Tongue (tissue), 2 donors: ENCODE data around the gene C6orf89. TPM values are rescaled to one million over a fixed set of nuclear protein-coding genes. Genes with fewer than 3 reads are reported as not detected.
"Not testable (repeated sequence)": the region's sequence is repeated elsewhere in the genome, so short reads cannot be mapped to it uniquely, and the experiment has no call there.

Source experiments
- DNase-seq: peaks from one replicate; pipeline ENCODE4 v3.0.0-alpha.2; 2015
- total RNA-seq: library from RNA; depleted of rRNA; stranded (reverse); fragments of >200 nt; gene quantifications from one replicate; pipeline ENCODE4 v1.2.3, GENCODE V29; 2014

C6orf89 gene
- total RNA-seq, 1 donor from 2014 or later = 40.0 TPM

DNA sequence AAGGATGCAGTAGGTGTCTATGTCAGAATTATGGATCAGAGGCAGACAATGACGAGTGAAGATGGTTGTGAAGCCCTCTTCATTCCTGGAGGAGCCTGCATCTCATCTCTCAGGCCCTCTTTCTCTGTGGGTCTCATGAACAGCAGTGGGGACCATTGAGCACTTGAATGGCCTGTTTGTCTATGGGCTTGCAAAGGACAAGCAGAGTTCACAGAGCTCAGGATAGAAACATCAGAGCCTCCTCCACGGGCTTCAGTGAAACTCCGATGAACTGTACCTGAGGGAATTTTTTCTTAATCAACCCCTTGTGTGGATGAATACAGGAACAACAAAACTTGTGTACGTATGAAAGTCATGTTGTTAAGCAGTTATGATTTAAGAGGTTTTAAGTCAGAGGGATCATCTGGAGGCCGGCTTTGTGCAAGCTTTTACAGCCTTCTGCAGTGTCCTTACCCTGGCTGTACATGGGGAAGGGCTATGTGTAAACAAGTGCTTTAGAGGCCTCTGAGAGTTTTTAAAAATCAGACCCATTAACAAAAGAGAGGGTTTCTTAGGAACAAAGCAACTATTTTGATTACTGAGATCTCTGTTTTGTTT lies 39.1 kb downstream of the C6orf89 start:
- DNase-seq = no peak

DNA sequence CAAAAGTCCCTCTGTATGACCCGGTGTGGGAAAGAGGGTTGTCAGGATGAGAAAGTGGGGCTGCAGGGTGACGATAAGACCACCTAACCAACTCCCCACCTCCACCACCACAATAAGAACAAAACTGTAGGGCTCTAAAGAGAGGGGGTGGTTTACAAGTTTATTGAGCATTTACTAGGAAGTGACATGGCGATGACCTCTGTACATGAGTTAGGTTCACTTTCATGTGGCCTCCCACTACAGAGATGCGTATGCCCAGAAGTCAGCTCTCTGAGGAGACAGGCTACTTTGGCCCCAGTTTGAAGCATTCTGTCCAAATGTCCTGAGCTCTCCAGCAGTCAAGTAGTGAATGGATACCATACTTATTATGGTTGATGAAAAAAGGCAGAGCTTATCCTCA lies 40.1 kb downstream of the C6orf89 start:
- DNase-seq = no peak

- peak; percentile 42 for DNase-seq
These were observed 41.2 kb downstream of the C6orf89 start for GRCh38 chr6:36926708-36927513.

GRCh38 chr6:36927691-36928546 lies 42.2 kb downstream of the C6orf89 start:
- DNase-seq = peak; percentile 82

DNA sequence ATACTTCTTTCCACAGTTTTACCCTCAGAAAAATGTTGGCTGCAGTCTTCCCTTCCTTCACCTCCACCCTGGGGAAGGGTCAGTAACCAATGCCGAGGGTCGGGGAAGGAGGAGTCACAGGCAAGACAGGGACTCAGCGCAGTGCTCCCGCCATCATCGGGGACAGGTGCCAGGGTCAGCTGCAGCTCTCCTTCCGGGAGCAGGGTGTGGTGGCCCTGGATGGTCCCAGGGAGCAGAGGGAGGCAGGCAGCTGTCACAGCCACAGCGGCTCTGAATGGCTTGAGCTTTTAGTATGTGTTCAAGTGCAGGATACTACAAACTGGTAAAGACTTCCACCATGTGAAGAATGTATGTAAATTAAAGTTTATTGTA lies 42.8 kb downstream of the C6orf89 start:
- DNase-seq = peak; percentile 84

DNA sequence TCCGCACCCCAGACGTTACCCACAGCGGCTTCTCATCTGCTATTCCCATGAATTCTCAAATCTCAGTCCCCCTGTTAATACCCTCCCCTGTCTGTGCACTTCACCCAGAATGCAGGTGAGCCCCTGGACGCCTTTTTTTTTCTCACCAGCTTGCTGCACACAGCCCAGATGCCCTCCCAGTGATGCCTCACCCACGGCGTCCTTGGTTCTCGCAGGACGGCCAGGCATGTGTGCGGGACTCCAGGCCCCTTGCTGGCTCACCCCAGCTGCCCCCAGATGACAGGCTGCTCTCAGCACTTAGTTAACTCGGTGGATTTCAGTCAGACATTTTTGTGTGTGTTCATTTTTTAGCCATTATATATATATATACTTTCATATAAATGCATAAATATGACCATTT lies 43.4 kb downstream of the C6orf89 start:
- DNase-seq = no peak

DNA sequence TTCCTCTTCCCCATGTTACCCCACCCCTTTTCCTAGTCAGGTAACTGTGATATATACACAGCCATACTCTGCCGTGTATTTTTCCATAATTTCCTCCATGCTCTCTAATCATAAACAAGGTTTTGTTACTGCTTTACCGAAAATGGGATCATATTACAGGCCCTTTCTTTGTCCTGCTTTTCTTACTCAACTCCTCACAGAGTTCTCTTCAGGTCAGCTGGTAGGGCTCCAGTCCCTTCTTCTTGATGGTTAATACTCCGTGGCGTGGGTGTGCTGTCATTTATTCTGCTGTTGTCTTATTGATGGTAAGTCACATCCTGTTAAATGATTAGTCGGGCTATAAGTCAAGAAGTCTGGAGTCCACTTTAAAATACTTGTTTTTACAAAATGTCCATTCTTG lies 43.9 kb downstream of the C6orf89 start:
- peak; percentile 35 for DNase-seq

DNA sequence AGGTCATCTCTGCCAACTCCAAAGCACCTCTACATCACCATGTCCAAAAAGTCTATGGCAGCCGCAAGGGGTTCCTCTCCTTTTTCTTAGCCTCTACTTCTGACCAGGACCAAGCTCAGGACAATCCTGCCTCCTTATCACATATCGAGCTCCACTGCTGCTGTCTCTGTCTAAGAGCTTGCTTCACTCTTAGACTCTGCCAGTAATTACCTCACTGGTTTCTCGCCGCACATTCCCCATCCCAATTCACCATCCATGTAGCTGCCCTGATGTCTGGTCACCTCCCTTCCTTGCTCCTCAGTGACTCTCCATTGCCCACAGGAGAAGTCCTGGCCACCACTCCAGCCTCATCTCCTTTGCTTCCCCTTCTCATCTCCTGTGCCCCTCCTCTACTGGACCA lies 44.7 kb downstream of the C6orf89 start:
- no peak for DNase-seq

- no peak for DNase-seq
These were observed 47.4 kb downstream of the C6orf89 start for GRCh38 chr6:36933102-36933501.

GRCh38 chr6:36933519-36933918 lies 47.8 kb downstream of the C6orf89 start:
- DNase-seq = no peak

DNA sequence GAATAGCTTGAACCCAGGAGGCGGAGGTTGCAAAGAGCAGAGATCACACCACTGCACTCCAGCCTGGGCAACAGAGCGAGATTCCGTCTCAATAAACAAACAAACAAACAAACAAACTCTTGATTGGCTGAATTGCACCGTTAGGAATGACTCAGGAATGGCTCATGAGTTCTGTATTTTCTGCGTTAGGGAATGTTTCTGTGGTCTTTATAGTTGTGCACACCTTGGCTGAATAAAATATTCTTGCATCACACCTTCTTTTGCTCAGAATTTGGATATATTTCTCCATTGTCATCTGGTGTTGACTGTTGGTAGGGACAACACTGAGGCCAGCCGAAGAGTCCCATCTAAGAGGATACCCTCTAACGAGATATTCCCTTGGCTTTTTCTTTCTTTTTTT lies 49.1 kb downstream of the C6orf89 start:
- DNase-seq = no peak

GRCh38 chr6:36936824-36937223 lies 51.1 kb downstream of the C6orf89 start:
- no peak for DNase-seq

GRCh38 chr6:36937896-36938295 lies 52.1 kb downstream of the C6orf89 start:
- no peak for DNase-seq

- DNase-seq = no peak
These were observed 52.8 kb downstream of the C6orf89 start for GRCh38 chr6:36938536-36938935.

GRCh38 chr6:36939005-36939404 lies 53.3 kb downstream of the C6orf89 start:
- DNase-seq = not testable (repeated sequence)

- no peak for DNase-seq
These were observed 54.3 kb downstream of the C6orf89 start for GRCh38 chr6:36940027-36940426.

- DNase-seq = not testable (repeated sequence)
These were observed 55.8 kb downstream of the C6orf89 start for GRCh38 chr6:36941561-36941960.

- not testable (repeated sequence) for DNase-seq
These were observed 56.6 kb downstream of the C6orf89 start for GRCh38 chr6:36942329-36942728.

DNA sequence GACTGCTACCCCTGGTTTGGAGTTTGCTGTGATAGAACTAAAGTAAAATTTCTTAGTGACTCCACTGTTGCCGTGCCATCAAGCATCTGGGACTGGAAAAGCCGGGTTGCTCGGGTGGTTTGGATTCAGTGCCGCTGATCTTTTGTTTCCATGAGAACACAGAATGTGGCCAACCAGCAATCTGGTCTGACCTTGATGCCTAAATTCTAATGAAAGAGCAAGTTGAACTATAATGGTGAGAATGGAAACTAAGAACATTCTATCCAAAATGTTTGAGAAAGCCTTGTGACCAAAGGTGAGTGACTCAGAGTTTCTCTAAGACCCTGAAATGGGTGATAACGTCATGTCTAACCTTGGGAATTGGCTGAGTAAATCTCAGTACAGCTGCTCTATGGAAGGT lies 58.9 kb downstream of the C6orf89 start:
- DNase-seq = no peak

GRCh38 chr6:36945301-36945700 lies 59.5 kb downstream of the C6orf89 start:
- DNase-seq = no peak

- no peak for DNase-seq
These were observed 60.8 kb downstream of the C6orf89 start for GRCh38 chr6:36946526-36946925.

DNA sequence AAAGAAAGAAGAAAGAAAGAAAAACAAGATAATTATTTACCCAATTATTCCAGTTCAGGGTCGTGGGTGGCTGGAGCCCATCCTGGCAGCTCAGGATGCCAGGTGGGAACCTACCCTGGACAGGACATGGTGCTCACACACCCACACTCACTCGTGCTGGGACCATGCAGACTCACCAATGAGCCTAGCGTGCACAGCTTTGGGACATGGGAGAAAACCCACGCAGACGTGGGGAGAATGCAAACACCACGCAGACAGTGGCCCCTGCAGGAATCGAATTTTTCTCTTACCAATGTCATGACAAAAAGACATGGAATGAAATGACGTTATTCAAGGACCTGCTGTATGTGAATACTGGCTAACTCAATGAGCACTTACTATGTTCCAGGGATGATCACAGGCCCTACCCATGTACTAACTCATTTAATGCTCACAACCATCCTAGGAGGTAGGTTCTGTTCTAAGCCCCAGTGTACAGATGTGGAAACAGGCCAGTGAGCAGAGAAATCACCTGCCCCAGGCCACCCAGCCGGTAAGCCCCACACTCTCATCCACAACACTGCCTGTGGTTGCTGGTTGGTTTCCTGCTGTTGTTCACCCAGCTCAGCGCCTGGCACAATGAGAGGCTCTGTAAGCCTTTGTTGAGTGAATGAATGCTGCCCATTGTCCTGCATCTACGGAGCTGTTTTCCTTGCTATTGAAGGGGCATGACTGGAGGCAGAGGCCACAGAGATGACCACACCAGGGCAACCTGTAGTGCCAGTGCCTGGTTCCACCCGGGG lies 62.0 kb downstream of the C6orf89 start:
- no peak for DNase-seq
